H1 (cell line): ENCODE data around the gene PDK2. TPM values are rescaled to one million over a fixed set of nuclear protein-coding genes. Genes with fewer than 3 reads are reported as not detected.

ENCODE experiments used
- CTCF ChIA-PET: fragments of 300-600 bp; sonication (Branson Sonifier 250); formaldehyde crosslinking; loops from one replicate; lab custom pipeline; 2021; ENCODE audit not compliant: partially characterized antibody; lab: Charles Lee
- POLR2A ChIA-PET: fragments of 300-600 bp; sonication (Branson Sonifier 250); formaldehyde crosslinking; loops from one replicate; lab custom pipeline; 2021; ENCODE audit warnings: inconsistent platforms; ENCODE audit not compliant: partially characterized antibody; lab: Charles Lee
- DNase-seq, 2 experiments: peaks; one replicate each; pipeline versions ENCODE4 v3.0.0 to v3.0.0-alpha.2; 2010 to 2022; ENCODE audit warnings: low spot score in 2 of 2, low read depth in 1 of 2, mixed read lengths in 1 of 2
- FAIRE-seq: peaks from 2 replicates; lab custom pipeline; 2011; peaks lifted over from hg19 to GRCh38; lab: Jason Lieb, UNC
- H2AFZ ChIP-seq: 2 replicates; pipeline ENCODE4 v1.8.1; 2012; ENCODE audit warnings: low read length, inconsistent platforms
- H2AK5ac ChIP-seq: 2 replicates; pipeline ENCODE4 v1.6.1; 2013; ENCODE audit warnings: low read depth, low read length
- H2BK120ac ChIP-seq: replicated peaks from 2 replicates; pipeline ENCODE3; 2013; ENCODE audit warnings: low read depth, low read length, inconsistent platforms
- H2BK12ac ChIP-seq: 2 replicates; pipeline ENCODE4 v1.6.1; 2013; ENCODE audit warnings: low read depth, low read length
- H2BK15ac ChIP-seq: 2 replicates; pipeline ENCODE4 v1.6.1; 2013; ENCODE audit warnings: low read length
- H2BK20ac ChIP-seq: 2 replicates; pipeline ENCODE4 v1.6.1; 2013; ENCODE audit warnings: low read length
- H2BK5ac ChIP-seq: 2 replicates; pipeline ENCODE4 v1.6.1; 2013; ENCODE audit warnings: low read depth, low read length
- H3K14ac ChIP-seq: 2 replicates; pipeline ENCODE4 v1.6.1; 2013; ENCODE audit warnings: inconsistent platforms; ENCODE audit not compliant: insufficient read length
- H3K18ac ChIP-seq: 2 replicates; pipeline ENCODE4 v1.6.1; 2013; ENCODE audit warnings: low read length; ENCODE audit errors: extremely low read depth
- H3K23ac ChIP-seq: 2 replicates; pipeline ENCODE4 v1.6.1; 2013; ENCODE audit warnings: inconsistent platforms; ENCODE audit not compliant: insufficient read length
- H3K23me2 ChIP-seq: 2 replicates; pipeline ENCODE4 v1.6.1; 2013; ENCODE audit warnings: low read depth, low read length
- H3K27ac ChIP-seq: 2 replicates; pipeline ENCODE4 v1.6.1; 2011; ENCODE audit warnings: low read depth, low read length, inconsistent platforms
- H3K27me3 ChIP-seq, 4 experiments: replicated peaks in 1 of 4; 1 replicate in 1 of 4; 2 replicates in 3 of 4; pipeline versions ENCODE4 v1.6.1 to v1.8.1; 2011 to 2013; ENCODE audit warnings: low read length in 3 of 4, mild to moderate bottlenecking in 3 of 4, inconsistent platforms in 2 of 4, mixed read lengths in 2 of 4, moderate library complexity in 1 of 4; ENCODE audit not compliant: control insufficient read depth in 3 of 4, insufficient read depth in 3 of 4; ENCODE audit errors: extremely low read depth in 1 of 4
- H3K36me3 ChIP-seq, 4 experiments: 2 replicates each; pipeline versions ENCODE4 v1.6.1 to v1.8.1; 2011 to 2013; ENCODE audit warnings: mild to moderate bottlenecking in 4 of 4, low read length in 3 of 4, moderate library complexity in 2 of 4, control low read depth in 1 of 4, inconsistent platforms in 1 of 4; ENCODE audit not compliant: insufficient read depth in 4 of 4, control insufficient read depth in 2 of 4
- H3K4ac ChIP-seq: replicated peaks from 2 replicates; pipeline ENCODE3; 2013; ENCODE audit warnings: low read length, low read depth, mixed read lengths, inconsistent platforms; ENCODE audit not compliant: insufficient read length
- H3K4me1 ChIP-seq, 4 experiments: replicated peaks in 1 of 4; 1 replicate in 1 of 4; 2 replicates in 3 of 4; pipeline versions ENCODE4 v1.6.1 to v1.8.1; 2011 to 2013; ENCODE audit warnings: low read length in 3 of 4, inconsistent platforms in 2 of 4, mixed read lengths in 1 of 4; ENCODE audit not compliant: insufficient read depth in 4 of 4, control insufficient read depth in 3 of 4
- H3K4me2 ChIP-seq, 2 experiments: 2 replicates each; pipeline versions ENCODE4 v1.6.1 to v1.8.1; 2011 to 2013; ENCODE audit warnings: low read depth in 2 of 2, low read length in 2 of 2, control low read depth in 1 of 2, inconsistent platforms in 1 of 2, mild to moderate bottlenecking in 1 of 2; ENCODE audit not compliant: insufficient read depth in 1 of 2
- H3K4me3 ChIP-seq, 4 experiments: fragments of 200-600, 300-600 bp in 1 of 4; sonication (generic), shearing (Covaris generic), sonication (Bioruptor Twin) in 1 of 4; 2 replicates each; pipeline versions ENCODE4 v1.5.1 to v1.8.1; 2011 to 2016; ENCODE audit warnings: low read length in 4 of 4, low read depth in 3 of 4, control low read depth in 2 of 4, inconsistent platforms in 2 of 4, mild to moderate bottlenecking in 2 of 4, mixed read lengths in 1 of 4, moderate library complexity in 1 of 4; ENCODE audit not compliant: insufficient read depth in 2 of 4; ENCODE audit errors: extremely low read depth in 1 of 4
- H3K56ac ChIP-seq: replicated peaks from 2 replicates; pipeline ENCODE3; 2013; ENCODE audit warnings: low read depth, mild to moderate bottlenecking, mixed read lengths, low read length, inconsistent platforms; ENCODE audit not compliant: insufficient read length
- H3K79me1 ChIP-seq: 2 replicates; pipeline ENCODE4 v1.6.1; 2013; ENCODE audit warnings: low read depth, low read length, control low read depth
- H3K79me2 ChIP-seq, 2 experiments: 2 replicates each; pipeline versions ENCODE4 v1.6.1 to v1.8.1; 2012 to 2013; ENCODE audit warnings: low read length in 2 of 2, mild to moderate bottlenecking in 2 of 2, inconsistent platforms in 1 of 2; ENCODE audit not compliant: insufficient read depth in 2 of 2, control insufficient read depth in 1 of 2
- H3K9ac ChIP-seq, 4 experiments: replicated peaks in 1 of 4; 1 replicate in 1 of 4; 2 replicates in 3 of 4; pipeline versions ENCODE4 v1.6.1 to v1.8.1; 2011 to 2013; ENCODE audit warnings: low read depth in 3 of 4, low read length in 3 of 4, control low read depth in 2 of 4, mild to moderate bottlenecking in 2 of 4, moderate library complexity in 2 of 4, inconsistent platforms in 1 of 4; ENCODE audit errors: extremely low read depth in 1 of 4
- H3K9me3 ChIP-seq, 2 experiments: 2 replicates each; pipeline versions ENCODE4 v1.6.1 to v1.8.1; 2012 to 2013; ENCODE audit warnings: mild to moderate bottlenecking in 2 of 2, moderate library complexity in 2 of 2, control low read depth in 1 of 2, inconsistent platforms in 1 of 2, low read depth in 1 of 2, low read length in 1 of 2, mixed read lengths in 1 of 2; ENCODE audit not compliant: insufficient read depth in 2 of 2
- H4K20me1 ChIP-seq, 2 experiments: replicated peaks in 1 of 2; 2 replicates each; pipeline versions ENCODE3 to v1.8.1; 2011 to 2013; ENCODE audit warnings: inconsistent platforms in 2 of 2, low read length in 2 of 2, mild to moderate bottlenecking in 1 of 2; ENCODE audit not compliant: insufficient read depth in 2 of 2, control insufficient read depth in 1 of 2
- H4K5ac ChIP-seq: 2 replicates; pipeline ENCODE4 v1.6.1; 2013; ENCODE audit warnings: low read length, low read depth, mixed read lengths, inconsistent platforms; ENCODE audit not compliant: insufficient read length
- H4K8ac ChIP-seq: 2 replicates; pipeline ENCODE4 v1.8.0; 2013; ENCODE audit warnings: mild to moderate bottlenecking, moderate library complexity, low read length, inconsistent platforms; ENCODE audit not compliant: insufficient read depth; ENCODE audit errors: extremely low read depth
- H4K91ac ChIP-seq: replicated peaks from 2 replicates; pipeline ENCODE3; 2013; ENCODE audit warnings: low read length, mixed read lengths, inconsistent platforms; ENCODE audit not compliant: insufficient read length
- BACH1 ChIP-seq: IDR thresholded peaks from 2 replicates; pipeline ENCODE4 v1.6.1; 2012; ENCODE audit warnings: low read length, improper control_type of control experiment
- CTBP2 ChIP-seq: IDR thresholded peaks from 2 replicates; pipeline ENCODE4 v1.7.0; 2011; ENCODE audit warnings: borderline replicate concordance, mild to moderate bottlenecking, moderate library complexity, mixed read lengths, low read length; ENCODE audit not compliant: insufficient read depth, insufficient read length
- EP300 ChIP-seq, 2 experiments: IDR thresholded peaks; 1 replicate in 1 of 2; 2 replicates in 1 of 2; pipeline ENCODE4 v1.6.1; 2011 to 2012; ENCODE audit warnings: low read depth in 2 of 2, low read length in 2 of 2, mild to moderate bottlenecking in 2 of 2, borderline replicate concordance in 1 of 2, inconsistent platforms in 1 of 2, moderate library complexity in 1 of 2
- FOSL1 ChIP-seq: IDR thresholded peaks from 2 replicates; pipeline ENCODE4 v1.6.1; 2011; ENCODE audit warnings: mild to moderate bottlenecking, low read depth, low read length, moderate library complexity; ENCODE audit not compliant: insufficient read depth
- HDAC2 ChIP-seq, 2 experiments: fragments of 300-600 bp in 1 of 2; sonication (generic) in 1 of 2; IDR thresholded peaks; 2 replicates each; pipeline ENCODE4 v1.6.1; 2011 to 2012; ENCODE audit warnings: low read depth in 2 of 2, low read length in 2 of 2, mild to moderate bottlenecking in 2 of 2, moderate library complexity in 2 of 2, borderline replicate concordance in 1 of 2, inconsistent platforms in 1 of 2
- MAFK ChIP-seq: IDR thresholded peaks from 2 replicates; pipeline ENCODE4 v1.6.1; 2012; ENCODE audit warnings: low read depth, mild to moderate bottlenecking, improper control_type of control experiment, low read length
- SP4 ChIP-seq: IDR thresholded peaks from 2 replicates; pipeline ENCODE4 v1.6.1; 2012; ENCODE audit warnings: low read length, inconsistent platforms
- WGBS, 2 experiments: shearing (Covaris generic) in 1 of 2; methylation state at CpG; one replicate each; pipeline versions ENCODE4 v1.1.6 to v1.1.7; 2013 to 2015; ENCODE audit warnings: low lambda C conversion rate in 2 of 2, mixed read lengths in 2 of 2, inconsistent platforms in 1 of 2, low coverage in 1 of 2, missing lambda C conversion rate in 1 of 2; ENCODE audit not compliant: insufficient replicate concordance in 2 of 2, insufficient coverage in 1 of 2, insufficient read length in 1 of 2; ENCODE audit errors: extremely low coverage in 1 of 2, missing lambda C conversion rate in 1 of 2; 5-methylcytosine and 5-hydroxymethylcytosine counted together
- polyA plus RNA-seq, 7 experiments: library from polyadenylated mRNA; depleted of rRNA in 3 of 7; stranded (reverse) in 5 of 7; unstranded in 2 of 7; fragments of >200 nt in 5 of 7; fragments of 200-250 nt in 2 of 7; gene quantifications; 1 replicate in 5 of 7; 2 replicates in 1 of 7; 4 replicates in 1 of 7; pipeline versions ENCODE4 v1.2.1 to v1.2.3, GENCODE V29; 2011 to 2013; ENCODE audit warnings: missing spikeins in 2 of 7, mixed read lengths in 2 of 7
- total RNA-seq: library from RNA; stranded (reverse); fragmentation: NEBNext Ultra II Directional; extraction: Animal tissue kit (Norgen Biotek cat#: 25700); gene quantifications from 2 replicates; pipeline ENCODE4 v1.2.1, GENCODE V29; 2021
- TF ChIP-seq, protein P1 (sequence below): IDR thresholded peaks from 2 replicates; pipeline ENCODE4 v1.6.1; 2011; ENCODE audit warnings: low read length, improper control_type of control experiment
- TF ChIP-seq, protein P2 (sequence below): IDR thresholded peaks from 2 replicates; pipeline ENCODE4 v1.6.1; 2012; ENCODE audit warnings: inconsistent platforms

Gene PDK2
- total and polyA plus RNA-seq, 2 of the 8 experiments (the other 6 are each of a cell fraction or from before 2014, with no cell fraction given): 18.3 to 121 TPM

DNA sequence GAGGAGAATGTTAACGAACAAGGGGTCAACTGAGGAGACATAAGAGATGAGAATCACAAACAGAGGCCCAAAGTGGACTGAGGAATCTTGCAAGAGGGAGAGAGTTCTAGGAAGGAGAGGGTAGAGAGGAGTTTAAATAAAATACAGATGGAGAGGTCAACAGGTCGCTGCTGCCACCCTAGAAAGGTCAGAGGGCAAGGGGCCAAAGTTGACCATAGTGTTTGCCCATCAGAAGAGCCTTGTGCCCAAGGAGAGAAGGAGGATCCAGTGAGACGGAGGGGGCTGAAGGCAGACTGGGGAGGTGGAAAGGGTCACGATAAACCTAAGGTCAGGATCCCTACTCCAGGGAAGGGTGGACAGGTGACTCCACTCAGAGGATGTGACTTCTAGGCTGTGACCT lies 46.2 kb upstream of the PDK2 start:
- Histone ChIP-seq H3K9ac (no peak overlapping the region), H3K36me3 (no peaks in the 10 kb centered on the region), H2BK12ac (0 out of 2 replicates have a peak overlapping the region, but pooled peaks have one; percentile 81), H3K4me3 (no peak overlapping the region), H3K56ac (no peak overlapping the region), H4K20me1 (no peaks in the 10 kb centered on the region), H3K79me1 (no peaks in the 10 kb centered on the region), H3K4me2 (no peak overlapping the region), H4K5ac (no peak overlapping the region), H3K9me3 (no peaks in the 10 kb centered on the region), H2BK15ac (0 out of 2 replicates have a peak overlapping the region, but pooled peaks have one; percentile 2), H3K27me3 (no peaks in the 10 kb centered on the region), H2BK5ac (no peak overlapping the region), H4K8ac (no peak overlapping the region), H3K27ac (no peak overlapping the region), H3K14ac (no peak overlapping the region), H3K23ac (no peak overlapping the region), H3K4me1 (peaks cover 9 to 19% (median 15%) of the 10 kb centered on the region in 4 experiments), H3K4ac (no peak overlapping the region), H2AFZ (no peak overlapping the region), H2BK20ac (0 out of 2 replicates have a peak overlapping the region, but pooled peaks have one; percentile 55), H2BK120ac (no peak overlapping the region), H4K91ac (no peak overlapping the region), H3K18ac (no peak overlapping the region), H3K23me2 (no peaks in the 10 kb centered on the region), H2AK5ac (no peak overlapping the region), H3K79me2 (no peaks in the 10 kb centered on the region)
- DNase-seq: no peak
- POLR2A ChIA-PET: no interaction called here
- WGBS, 2 experiments: 85% methylated on average over 4 of the region's 4 CpGs; no CpG with 5 or more reads in 1 of the 2 experiments
- TF ChIP-seq, protein P1, sequence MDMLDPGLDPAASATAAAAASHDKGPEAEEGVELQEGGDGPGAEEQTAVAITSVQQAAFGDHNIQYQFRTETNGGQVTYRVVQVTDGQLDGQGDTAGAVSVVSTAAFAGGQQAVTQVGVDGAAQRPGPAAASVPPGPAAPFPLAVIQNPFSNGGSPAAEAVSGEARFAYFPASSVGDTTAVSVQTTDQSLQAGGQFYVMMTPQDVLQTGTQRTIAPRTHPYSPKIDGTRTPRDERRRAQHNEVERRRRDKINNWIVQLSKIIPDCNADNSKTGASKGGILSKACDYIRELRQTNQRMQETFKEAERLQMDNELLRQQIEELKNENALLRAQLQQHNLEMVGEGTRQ: no peak
- TF ChIP-seq, protein P2, sequence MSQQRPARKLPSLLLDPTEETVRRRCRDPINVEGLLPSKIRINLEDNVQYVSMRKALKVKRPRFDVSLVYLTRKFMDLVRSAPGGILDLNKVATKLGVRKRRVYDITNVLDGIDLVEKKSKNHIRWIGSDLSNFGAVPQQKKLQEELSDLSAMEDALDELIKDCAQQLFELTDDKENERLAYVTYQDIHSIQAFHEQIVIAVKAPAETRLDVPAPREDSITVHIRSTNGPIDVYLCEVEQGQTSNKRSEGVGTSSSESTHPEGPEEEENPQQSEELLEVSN: no peak
- TF ChIP-seq EP300 (IDR thresholded peaks at IDR 0.05; ENCODE audit: borderline replicate concordance in 1 of 2, low read depth in 2 of 2, low read length in 2 of 2) (no peak), FOSL1 (no peak), BACH1 (no peak), MAFK (no peak), SP4 (no peak), HDAC2 (IDR thresholded peaks at IDR 0.05; ENCODE audit: borderline replicate concordance in 1 of 2, low read depth in 2 of 2, low read length in 2 of 2) (no peak), CTBP2 (no peak)
- CTCF ChIA-PET: interaction anchor here (0.9 kb wide), 1 partner anchor 24 kb away, joined by 3 read pairs; no protein-coding TSS in a partner anchor
- FAIRE-seq: no peak
